ENCODE data around the gene FBLIM1. TPM values are rescaled to one million over a fixed set of nuclear protein-coding genes. Genes with fewer than 3 reads are reported as not detected.

Gene FBLIM1
- total RNA-seq, 1 experiment from 2014 or later = 78.3 TPM

DNA sequence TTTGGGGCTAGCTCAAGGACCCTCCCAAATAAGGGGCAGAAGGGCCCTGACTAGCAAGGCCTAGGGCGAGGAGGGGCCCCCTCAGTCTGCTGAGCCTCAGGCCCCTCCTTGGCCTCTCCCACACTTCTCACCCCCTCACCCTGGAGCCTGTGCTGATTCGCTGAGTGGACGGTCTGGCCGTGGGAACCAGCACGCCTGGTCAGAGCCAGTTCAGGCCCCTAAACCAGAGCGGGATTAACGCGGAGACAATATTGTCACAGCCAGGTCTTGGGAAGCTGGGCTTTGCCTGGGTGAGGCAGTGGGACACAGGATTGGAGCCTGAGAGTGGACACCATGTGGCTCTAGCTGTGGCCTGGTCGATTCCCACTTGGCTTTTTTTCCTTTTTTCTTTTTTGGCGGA lies 4.8 kb upstream of the FBLIM1 start:
- Mint-ChIP-seq H3K9me3 (0 out of 2 replicates have a peak, but pooled peaks cover 3% of the 10 kb centered on the region), H3K27ac (no peak overlapping the region), H3K27me3 (ENCODE audit: low read depth) (no peaks in the 10 kb centered on the region; the same call in 1 of the 2 replicates), H3K4me3 (no peak overlapping the region), H3K4me1 (peaks cover 27% of the 10 kb centered on the region), H3K36me3 (no peaks in the 10 kb centered on the region)
- no peak for ATAC-seq
- TF ChIP-seq JUN (CRISPR knock-in tag; IDR thresholded peaks at IDR 0.05) = no peak
- no peak for TF ChIP-seq GRHL2 (CRISPR knock-in tag; IDR thresholded peaks at IDR 0.05; ENCODE audit: insufficient replicate concordance, severe bottlenecking)
- TF ChIP-seq NFE2L1 (CRISPR knock-in tag; IDR thresholded peaks at IDR 0.05) = no peak
- TF ChIP-seq, protein P1, sequence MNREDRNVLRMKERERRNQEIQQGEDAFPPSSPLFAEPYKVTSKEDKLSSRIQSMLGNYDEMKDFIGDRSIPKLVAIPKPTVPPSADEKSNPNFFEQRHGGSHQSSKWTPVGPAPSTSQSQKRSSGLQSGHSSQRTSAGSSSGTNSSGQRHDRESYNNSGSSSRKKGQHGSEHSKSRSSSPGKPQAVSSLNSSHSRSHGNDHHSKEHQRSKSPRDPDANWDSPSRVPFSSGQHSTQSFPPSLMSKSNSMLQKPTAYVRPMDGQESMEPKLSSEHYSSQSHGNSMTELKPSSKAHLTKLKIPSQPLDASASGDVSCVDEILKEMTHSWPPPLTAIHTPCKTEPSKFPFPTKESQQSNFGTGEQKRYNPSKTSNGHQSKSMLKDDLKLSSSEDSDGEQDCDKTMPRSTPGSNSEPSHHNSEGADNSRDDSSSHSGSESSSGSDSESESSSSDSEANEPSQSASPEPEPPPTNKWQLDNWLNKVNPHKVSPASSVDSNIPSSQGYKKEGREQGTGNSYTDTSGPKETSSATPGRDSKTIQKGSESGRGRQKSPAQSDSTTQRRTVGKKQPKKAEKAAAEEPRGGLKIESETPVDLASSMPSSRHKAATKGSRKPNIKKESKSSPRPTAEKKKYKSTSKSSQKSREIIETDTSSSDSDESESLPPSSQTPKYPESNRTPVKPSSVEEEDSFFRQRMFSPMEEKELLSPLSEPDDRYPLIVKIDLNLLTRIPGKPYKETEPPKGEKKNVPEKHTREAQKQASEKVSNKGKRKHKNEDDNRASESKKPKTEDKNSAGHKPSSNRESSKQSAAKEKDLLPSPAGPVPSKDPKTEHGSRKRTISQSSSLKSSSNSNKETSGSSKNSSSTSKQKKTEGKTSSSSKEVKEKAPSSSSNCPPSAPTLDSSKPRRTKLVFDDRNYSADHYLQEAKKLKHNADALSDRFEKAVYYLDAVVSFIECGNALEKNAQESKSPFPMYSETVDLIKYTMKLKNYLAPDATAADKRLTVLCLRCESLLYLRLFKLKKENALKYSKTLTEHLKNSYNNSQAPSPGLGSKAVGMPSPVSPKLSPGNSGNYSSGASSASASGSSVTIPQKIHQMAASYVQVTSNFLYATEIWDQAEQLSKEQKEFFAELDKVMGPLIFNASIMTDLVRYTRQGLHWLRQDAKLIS (CRISPR knock-in tag; IDR thresholded peaks at IDR 0.05; ENCODE audit: borderline replicate concordance) = no peak
- TF ChIP-seq, protein P2, sequence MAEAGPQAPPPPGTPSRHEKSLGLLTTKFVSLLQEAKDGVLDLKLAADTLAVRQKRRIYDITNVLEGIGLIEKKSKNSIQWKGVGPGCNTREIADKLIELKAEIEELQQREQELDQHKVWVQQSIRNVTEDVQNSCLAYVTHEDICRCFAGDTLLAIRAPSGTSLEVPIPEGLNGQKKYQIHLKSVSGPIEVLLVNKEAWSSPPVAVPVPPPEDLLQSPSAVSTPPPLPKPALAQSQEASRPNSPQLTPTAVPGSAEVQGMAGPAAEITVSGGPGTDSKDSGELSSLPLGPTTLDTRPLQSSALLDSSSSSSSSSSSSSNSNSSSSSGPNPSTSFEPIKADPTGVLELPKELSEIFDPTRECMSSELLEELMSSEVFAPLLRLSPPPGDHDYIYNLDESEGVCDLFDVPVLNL (CRISPR knock-in tag; IDR thresholded peaks at IDR 0.05; ENCODE audit: borderline replicate concordance, low read depth) = no peak
- no peak for TF ChIP-seq ZNF317 (CRISPR knock-in tag; IDR thresholded peaks at IDR 0.05; ENCODE audit: borderline replicate concordance, low read depth)
- TF ChIP-seq NR2C2 (CRISPR knock-in tag; IDR thresholded peaks at IDR 0.05) = no peak
- TF ChIP-seq, protein P3, sequence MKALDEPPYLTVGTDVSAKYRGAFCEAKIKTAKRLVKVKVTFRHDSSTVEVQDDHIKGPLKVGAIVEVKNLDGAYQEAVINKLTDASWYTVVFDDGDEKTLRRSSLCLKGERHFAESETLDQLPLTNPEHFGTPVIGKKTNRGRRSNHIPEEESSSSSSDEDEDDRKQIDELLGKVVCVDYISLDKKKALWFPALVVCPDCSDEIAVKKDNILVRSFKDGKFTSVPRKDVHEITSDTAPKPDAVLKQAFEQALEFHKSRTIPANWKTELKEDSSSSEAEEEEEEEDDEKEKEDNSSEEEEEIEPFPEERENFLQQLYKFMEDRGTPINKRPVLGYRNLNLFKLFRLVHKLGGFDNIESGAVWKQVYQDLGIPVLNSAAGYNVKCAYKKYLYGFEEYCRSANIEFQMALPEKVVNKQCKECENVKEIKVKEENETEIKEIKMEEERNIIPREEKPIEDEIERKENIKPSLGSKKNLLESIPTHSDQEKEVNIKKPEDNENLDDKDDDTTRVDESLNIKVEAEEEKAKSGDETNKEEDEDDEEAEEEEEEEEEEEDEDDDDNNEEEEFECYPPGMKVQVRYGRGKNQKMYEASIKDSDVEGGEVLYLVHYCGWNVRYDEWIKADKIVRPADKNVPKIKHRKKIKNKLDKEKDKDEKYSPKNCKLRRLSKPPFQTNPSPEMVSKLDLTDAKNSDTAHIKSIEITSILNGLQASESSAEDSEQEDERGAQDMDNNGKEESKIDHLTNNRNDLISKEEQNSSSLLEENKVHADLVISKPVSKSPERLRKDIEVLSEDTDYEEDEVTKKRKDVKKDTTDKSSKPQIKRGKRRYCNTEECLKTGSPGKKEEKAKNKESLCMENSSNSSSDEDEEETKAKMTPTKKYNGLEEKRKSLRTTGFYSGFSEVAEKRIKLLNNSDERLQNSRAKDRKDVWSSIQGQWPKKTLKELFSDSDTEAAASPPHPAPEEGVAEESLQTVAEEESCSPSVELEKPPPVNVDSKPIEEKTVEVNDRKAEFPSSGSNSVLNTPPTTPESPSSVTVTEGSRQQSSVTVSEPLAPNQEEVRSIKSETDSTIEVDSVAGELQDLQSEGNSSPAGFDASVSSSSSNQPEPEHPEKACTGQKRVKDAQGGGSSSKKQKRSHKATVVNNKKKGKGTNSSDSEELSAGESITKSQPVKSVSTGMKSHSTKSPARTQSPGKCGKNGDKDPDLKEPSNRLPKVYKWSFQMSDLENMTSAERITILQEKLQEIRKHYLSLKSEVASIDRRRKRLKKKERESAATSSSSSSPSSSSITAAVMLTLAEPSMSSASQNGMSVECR (CRISPR knock-in tag; IDR thresholded peaks at IDR 0.05; ENCODE audit: borderline replicate concordance) = no peak
- TF ChIP-seq, protein P4, sequence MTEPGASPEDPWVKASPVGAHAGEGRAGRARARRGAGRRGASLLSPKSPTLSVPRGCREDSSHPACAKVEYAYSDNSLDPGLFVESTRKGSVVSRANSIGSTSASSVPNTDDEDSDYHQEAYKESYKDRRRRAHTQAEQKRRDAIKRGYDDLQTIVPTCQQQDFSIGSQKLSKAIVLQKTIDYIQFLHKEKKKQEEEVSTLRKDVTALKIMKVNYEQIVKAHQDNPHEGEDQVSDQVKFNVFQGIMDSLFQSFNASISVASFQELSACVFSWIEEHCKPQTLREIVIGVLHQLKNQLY (CRISPR knock-in tag; IDR thresholded peaks at IDR 0.05) = no peak
- TF ChIP-seq, protein P5, sequence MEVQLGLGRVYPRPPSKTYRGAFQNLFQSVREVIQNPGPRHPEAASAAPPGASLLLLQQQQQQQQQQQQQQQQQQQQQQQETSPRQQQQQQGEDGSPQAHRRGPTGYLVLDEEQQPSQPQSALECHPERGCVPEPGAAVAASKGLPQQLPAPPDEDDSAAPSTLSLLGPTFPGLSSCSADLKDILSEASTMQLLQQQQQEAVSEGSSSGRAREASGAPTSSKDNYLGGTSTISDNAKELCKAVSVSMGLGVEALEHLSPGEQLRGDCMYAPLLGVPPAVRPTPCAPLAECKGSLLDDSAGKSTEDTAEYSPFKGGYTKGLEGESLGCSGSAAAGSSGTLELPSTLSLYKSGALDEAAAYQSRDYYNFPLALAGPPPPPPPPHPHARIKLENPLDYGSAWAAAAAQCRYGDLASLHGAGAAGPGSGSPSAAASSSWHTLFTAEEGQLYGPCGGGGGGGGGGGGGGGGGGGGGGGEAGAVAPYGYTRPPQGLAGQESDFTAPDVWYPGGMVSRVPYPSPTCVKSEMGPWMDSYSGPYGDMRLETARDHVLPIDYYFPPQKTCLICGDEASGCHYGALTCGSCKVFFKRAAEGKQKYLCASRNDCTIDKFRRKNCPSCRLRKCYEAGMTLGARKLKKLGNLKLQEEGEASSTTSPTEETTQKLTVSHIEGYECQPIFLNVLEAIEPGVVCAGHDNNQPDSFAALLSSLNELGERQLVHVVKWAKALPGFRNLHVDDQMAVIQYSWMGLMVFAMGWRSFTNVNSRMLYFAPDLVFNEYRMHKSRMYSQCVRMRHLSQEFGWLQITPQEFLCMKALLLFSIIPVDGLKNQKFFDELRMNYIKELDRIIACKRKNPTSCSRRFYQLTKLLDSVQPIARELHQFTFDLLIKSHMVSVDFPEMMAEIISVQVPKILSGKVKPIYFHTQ (CRISPR knock-in tag; IDR thresholded peaks at IDR 0.05) = no peak
- TF ChIP-seq, protein P6, sequence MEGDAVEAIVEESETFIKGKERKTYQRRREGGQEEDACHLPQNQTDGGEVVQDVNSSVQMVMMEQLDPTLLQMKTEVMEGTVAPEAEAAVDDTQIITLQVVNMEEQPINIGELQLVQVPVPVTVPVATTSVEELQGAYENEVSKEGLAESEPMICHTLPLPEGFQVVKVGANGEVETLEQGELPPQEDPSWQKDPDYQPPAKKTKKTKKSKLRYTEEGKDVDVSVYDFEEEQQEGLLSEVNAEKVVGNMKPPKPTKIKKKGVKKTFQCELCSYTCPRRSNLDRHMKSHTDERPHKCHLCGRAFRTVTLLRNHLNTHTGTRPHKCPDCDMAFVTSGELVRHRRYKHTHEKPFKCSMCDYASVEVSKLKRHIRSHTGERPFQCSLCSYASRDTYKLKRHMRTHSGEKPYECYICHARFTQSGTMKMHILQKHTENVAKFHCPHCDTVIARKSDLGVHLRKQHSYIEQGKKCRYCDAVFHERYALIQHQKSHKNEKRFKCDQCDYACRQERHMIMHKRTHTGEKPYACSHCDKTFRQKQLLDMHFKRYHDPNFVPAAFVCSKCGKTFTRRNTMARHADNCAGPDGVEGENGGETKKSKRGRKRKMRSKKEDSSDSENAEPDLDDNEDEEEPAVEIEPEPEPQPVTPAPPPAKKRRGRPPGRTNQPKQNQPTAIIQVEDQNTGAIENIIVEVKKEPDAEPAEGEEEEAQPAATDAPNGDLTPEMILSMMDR (IDR thresholded peaks at IDR 0.05) = no peak
- TF ChIP-seq, protein P7, sequence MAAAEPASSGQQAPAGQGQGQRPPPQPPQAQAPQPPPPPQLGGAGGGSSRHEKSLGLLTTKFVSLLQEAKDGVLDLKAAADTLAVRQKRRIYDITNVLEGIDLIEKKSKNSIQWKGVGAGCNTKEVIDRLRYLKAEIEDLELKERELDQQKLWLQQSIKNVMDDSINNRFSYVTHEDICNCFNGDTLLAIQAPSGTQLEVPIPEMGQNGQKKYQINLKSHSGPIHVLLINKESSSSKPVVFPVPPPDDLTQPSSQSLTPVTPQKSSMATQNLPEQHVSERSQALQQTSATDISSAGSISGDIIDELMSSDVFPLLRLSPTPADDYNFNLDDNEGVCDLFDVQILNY (CRISPR knock-in tag; IDR thresholded peaks at IDR 0.05) = no peak
- no peak for TF ChIP-seq HMGA2 (CRISPR knock-in tag; IDR thresholded peaks at IDR 0.05)
- TF ChIP-seq SMAD4 (CRISPR knock-in tag; IDR thresholded peaks at IDR 0.05) = no peak
- TF ChIP-seq CREM (CRISPR knock-in tag; IDR thresholded peaks at IDR 0.05) = no peak
- no peak for TF ChIP-seq TEAD4 (CRISPR knock-in tag; IDR thresholded peaks at IDR 0.05)
- TF ChIP-seq ETV6 (CRISPR knock-in tag; IDR thresholded peaks at IDR 0.05) = no peak
- ChIA-PET CTCF (interaction anchor here (5.2 kb wide), 1 partner anchor 13 kb away, joined by 51 read pairs; the partner anchor contains the start of gene TMEM82), POLR2A (no interaction called here)
- no peak for DNase-seq (ENCODE audit: low spot score)

Data from WTC11 (cell line).